ENCODE results near the gene AK1.

The AK1 gene

GRCh38 chr9:127899128-127899943 is 21.9 kb upstream of the AK1 start, which contains the start of gene ST6GALNAC6:
ST6GALNAC6 (minus strand) TSS chr9:127899603; CDS start chr9:127897981, 1,622 bp downstream.
- TF ChIP-seq CTCF (IDR thresholded peaks at IDR 0.05; ENCODE audit: low read depth, low read length) = no peak
- peak within 1 kb of the TSS; percentile 90 for H3K4me3 ChIP-seq (ENCODE audit: low read depth, low read length)

GRCh38 chr9:127898433-127899127 is 21.1 kb upstream of the AK1 start:
- no peak for TF ChIP-seq CTCF (IDR thresholded peaks at IDR 0.05; ENCODE audit: low read depth, low read length)
- H3K4me3 ChIP-seq (ENCODE audit: low read depth, low read length) = peak overlapping the region; percentile 90

- peak overlapping the region; percentile 8; the same call in 1 of the 2 replicates for H3K4me3 ChIP-seq (ENCODE audit: low read depth, low read length)
- TF ChIP-seq CTCF (IDR thresholded peaks at IDR 0.05; ENCODE audit: low read depth, low read length) = no peak
Observed at GRCh38 chr9:127897193-127897692, 19.8 kb upstream of the AK1 start.

GRCh38 chr9:127896395-127897192 is 19.1 kb upstream of the AK1 start:
- peak overlapping the region; percentile 8; the same call in 1 of the 2 replicates for H3K4me3 ChIP-seq (ENCODE audit: low read depth, low read length)
- TF ChIP-seq CTCF (IDR thresholded peaks at IDR 0.05; ENCODE audit: low read depth, low read length) = no peak

GRCh38 chr9:127895811-127896210 is 18.3 kb upstream of the AK1 start:
- no peak for TF ChIP-seq CTCF (IDR thresholded peaks at IDR 0.05; ENCODE audit: low read depth, low read length)
- H3K4me3 ChIP-seq (ENCODE audit: low read depth, low read length) = no peak overlapping the region

- H3K4me3 ChIP-seq (ENCODE audit: low read depth, low read length) = no peak overlapping the region
- TF ChIP-seq CTCF (IDR thresholded peaks at IDR 0.05; ENCODE audit: low read depth, low read length) = no peak
Observed at GRCh38 chr9:127893392-127893791, 15.9 kb upstream of the AK1 start.

Measured in WI38 (cell line).